GM23248 (cell line): ENCODE results near the gene CSTA. TPM values are rescaled to one million over a fixed set of nuclear protein-coding genes. Genes with fewer than 3 reads are reported as not detected.
A peak's percentile ranks its signal among the peaks of the same experiment; 100 is the strongest.

Experiments used
- DNase-seq: peaks from one replicate; pipeline ENCODE4 v3.0.0-alpha.2; 2015
- H2AFZ ChIP-seq: fragments of 200-600 bp; sonication (generic); 2 replicates; pipeline ENCODE4 v1.6.1; 2016; ENCODE audit warnings: antibody characterized with exemption
- H3F3A ChIP-seq: fragments of 200-600 bp; sonication (generic); 2 replicates; pipeline ENCODE4 v1.6.1; 2016; ENCODE audit warnings: mild to moderate bottlenecking, antibody characterized with exemption, mixed run types; ENCODE audit not compliant: insufficient read depth
- H3K27ac ChIP-seq: fragments of 200-600 bp; sonication (generic); 2 replicates; pipeline ENCODE4 v1.5.1; 2016; ENCODE audit warnings: mild to moderate bottlenecking
- H3K27me3 ChIP-seq: fragments of 200-600 bp; sonication (generic); replicated peaks from 2 replicates; pipeline ENCODE4 v1.6.1; 2016; ENCODE audit warnings: mild to moderate bottlenecking; ENCODE audit not compliant: insufficient read depth
- H3K36me3 ChIP-seq: fragments of 200-600 bp; sonication (generic); 2 replicates; pipeline ENCODE4 v1.6.1; 2016; ENCODE audit warnings: low read depth, mild to moderate bottlenecking
- H3K4me1 ChIP-seq: fragments of 200-600 bp; sonication (generic); 2 replicates; pipeline ENCODE4 v1.6.1; 2016; ENCODE audit warnings: mild to moderate bottlenecking; ENCODE audit not compliant: insufficient read depth
- H3K4me2 ChIP-seq: fragments of 200-600 bp; sonication (generic); one replicate; pipeline ENCODE4 v1.6.1; 2016; ENCODE audit warnings: mild to moderate bottlenecking; ENCODE audit not compliant: unreplicated experiment
- H3K4me3 ChIP-seq: fragments of 200-600 bp; sonication (generic); 2 replicates; pipeline ENCODE4 v1.5.1; 2016; ENCODE audit warnings: mild to moderate bottlenecking
- H3K79me2 ChIP-seq: fragments of 200-600 bp; sonication (generic); 2 replicates; pipeline ENCODE4 v1.6.1; 2016; ENCODE audit warnings: mild to moderate bottlenecking; ENCODE audit not compliant: insufficient read depth
- H3K9ac ChIP-seq: fragments of 200-600 bp; sonication (generic); 2 replicates; pipeline ENCODE4 v1.6.1; 2016; ENCODE audit warnings: mild to moderate bottlenecking
- H3K9me2 ChIP-seq: fragments of 200-600 bp; sonication (generic); 2 replicates; pipeline ENCODE4 v1.6.1; 2016; ENCODE audit warnings: mixed run types, mild to moderate bottlenecking, moderate library complexity; ENCODE audit not compliant: insufficient read depth
- H3K9me3 ChIP-seq: fragments of 200-600 bp; sonication (generic); one replicate; pipeline ENCODE4 v1.6.1; 2017; ENCODE audit warnings: low read depth
- H4K20me1 ChIP-seq: fragments of 200-600 bp; sonication (generic); 2 replicates; pipeline ENCODE4 v1.6.0; 2016; ENCODE audit not compliant: insufficient read depth
- EZH2 ChIP-seq: fragments of 200-600 bp; sonication (generic); IDR thresholded peaks from 2 replicates; pipeline ENCODE4 v1.6.1; 2018; ENCODE audit warnings: antibody characterized with exemption, mild to moderate bottlenecking; ENCODE audit not compliant: insufficient read depth, poor library complexity, severe bottlenecking
- EZH2phosphoT487 ChIP-seq: fragments of 200-600 bp; sonication (generic); IDR thresholded peaks from 2 replicates; pipeline ENCODE4 v1.6.1; 2018; ENCODE audit warnings: antibody characterized with exemption, moderate library complexity, mild to moderate bottlenecking, low read depth; ENCODE audit not compliant: insufficient read depth
- WGBS, 2 experiments: methylation state at CpG; one replicate each; pipeline ENCODE4 v1.1.6; 2015 to 2017; ENCODE audit warnings: low lambda C conversion rate in 2 of 2, low coverage in 1 of 2; ENCODE audit errors: missing lambda C conversion rate in 2 of 2; 5-methylcytosine and 5-hydroxymethylcytosine counted together
- in situ Hi-C: fragments of 300-500 bp; cut with MboI; formaldehyde crosslinking; loops from 2 replicates; pipeline ENCODE4 v1.15.0; 2020
- polyA plus RNA-seq: library from polyadenylated mRNA; unstranded; fragments of >200 nt; fragmentation: Nextera tagmentation; extraction: Ambion mirVana; gene quantifications from 2 replicates; pipeline ENCODE4 v1.2.1, GENCODE V29; 2016
- total RNA-seq: library from RNA; depleted of rRNA; stranded (reverse); fragments of >200 nt; shearing (Covaris generic); gene quantifications from 2 replicates; pipeline ENCODE4 v1.2.3, GENCODE V29; 2014

Gene CSTA
- total and polyA plus RNA-seq, 2 experiments from 2014 or later = 1.8 to 5.3 TPM

DNA sequence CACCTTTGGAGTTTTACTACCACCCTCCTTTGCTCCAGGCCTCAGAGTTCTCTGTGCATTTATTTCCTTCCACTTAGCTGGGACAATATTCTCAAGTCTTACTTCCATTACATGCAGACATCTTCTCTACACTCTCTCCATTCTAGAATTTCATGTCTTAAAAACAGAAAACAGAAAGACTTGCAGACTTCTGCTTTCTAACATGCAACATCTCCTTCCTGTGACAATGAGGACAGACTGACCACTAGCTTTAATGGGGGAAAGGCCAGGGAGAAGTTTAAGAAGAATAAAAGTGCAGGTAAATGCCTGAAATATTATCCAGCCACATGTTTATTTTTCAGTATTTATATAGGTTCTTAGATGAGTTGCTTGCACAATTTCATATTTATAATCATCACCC is 17.1 kb upstream of the CSTA start:
- no peaks in the 10 kb centered on the region for H3K36me3 ChIP-seq
- no peak overlapping the region for H3K27ac ChIP-seq
- no peak overlapping the region for H2AFZ ChIP-seq
- H3K27me3 ChIP-seq = peaks cover 9% of the 10 kb centered on the region
- H3K9ac ChIP-seq = no peak overlapping the region
- H3K9me2 ChIP-seq = no peaks in the 10 kb centered on the region
- H3F3A ChIP-seq = no peaks in the 10 kb centered on the region
- no peaks in the 10 kb centered on the region for H3K79me2 ChIP-seq
- H3K9me3 ChIP-seq = no peaks in the 10 kb centered on the region
- in situ Hi-C loops = no loop called here
- no peaks in the 10 kb centered on the region for H4K20me1 ChIP-seq
- TF ChIP-seq EZH2phosphoT487 (no peak), EZH2 (no peak)
- H3K4me1 ChIP-seq = no peaks in the 10 kb centered on the region
- no peak overlapping the region for H3K4me3 ChIP-seq
- DNase-seq = no peak
- H3K4me2 ChIP-seq = no peak overlapping the region

DNA sequence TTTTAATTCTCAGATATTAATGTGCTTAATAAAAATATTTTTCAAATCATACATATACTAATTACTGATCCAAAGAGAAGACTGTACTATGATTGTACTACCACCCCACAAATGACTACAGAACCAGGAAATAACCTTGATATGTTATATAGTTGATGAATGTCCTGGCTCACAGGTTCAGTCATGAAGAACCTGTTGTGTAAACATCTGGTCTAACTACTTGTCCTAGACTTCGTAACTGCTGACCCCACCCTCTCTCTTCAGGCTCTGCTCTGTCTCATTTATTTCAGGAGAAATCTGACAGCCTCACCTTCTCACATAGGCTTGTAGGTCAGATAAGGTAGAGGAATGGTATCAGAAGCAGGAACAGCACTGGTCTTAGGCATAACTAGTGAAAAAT is 14.7 kb upstream of the CSTA start:
- H3K9me3 ChIP-seq = no peaks in the 10 kb centered on the region
- no peaks in the 10 kb centered on the region for H3K79me2 ChIP-seq
- in situ Hi-C loops = no loop called here
- H4K20me1 ChIP-seq = no peaks in the 10 kb centered on the region
- peaks cover 9% of the 10 kb centered on the region for H3K27me3 ChIP-seq
- H3F3A ChIP-seq = no peaks in the 10 kb centered on the region
- no peak overlapping the region for H3K27ac ChIP-seq
- TF ChIP-seq EZH2phosphoT487 = no peak
- no peak for TF ChIP-seq EZH2
- H3K4me1 ChIP-seq = 0 out of 2 replicates have a peak, but pooled peaks cover 3% of the 10 kb centered on the region
- no peaks in the 10 kb centered on the region for H3K9me2 ChIP-seq
- no peak overlapping the region for H2AFZ ChIP-seq
- no peak overlapping the region for H3K4me3 ChIP-seq
- H3K9ac ChIP-seq = no peak overlapping the region
- no peak for DNase-seq
- 32 to 58% methylated on average over 1 of the region's 1 CpG for WGBS, 2 experiments
- H3K4me2 ChIP-seq = no peak overlapping the region
- H3K36me3 ChIP-seq = no peaks in the 10 kb centered on the region

DNA sequence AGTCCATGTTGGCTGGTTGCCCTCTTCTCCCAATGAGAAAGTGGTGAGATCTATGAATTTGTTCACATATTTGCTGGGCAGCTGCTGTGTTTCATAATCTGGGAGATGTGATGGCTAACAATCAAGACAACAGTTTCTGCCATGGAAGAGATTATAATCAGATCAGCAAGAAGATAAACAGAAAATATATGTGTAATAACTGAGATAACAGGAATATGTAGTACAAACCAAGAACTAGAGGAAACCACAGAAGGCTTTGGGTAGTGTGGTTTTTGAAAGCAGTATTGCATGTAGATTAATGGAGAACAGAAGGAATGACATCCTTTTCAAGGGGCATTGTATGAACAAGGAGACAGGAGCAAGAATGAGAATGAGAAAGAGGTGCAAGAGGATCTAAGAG is 12.2 kb upstream of the CSTA start:
- Histone ChIP-seq H3K9me2 (no peaks in the 10 kb centered on the region), H4K20me1 (no peaks in the 10 kb centered on the region), H3K36me3 (no peaks in the 10 kb centered on the region), H3F3A (no peaks in the 10 kb centered on the region), H3K4me1 (0 out of 2 replicates have a peak, but pooled peaks cover 3% of the 10 kb centered on the region), H3K4me2 (no peak overlapping the region), H3K27ac (no peak overlapping the region), H3K79me2 (no peaks in the 10 kb centered on the region), H3K27me3 (peaks cover 4% of the 10 kb centered on the region; the same call in 1 of the 2 replicates), H2AFZ (no peak overlapping the region), H3K9me3 (no peaks in the 10 kb centered on the region), H3K9ac (no peak overlapping the region), H3K4me3 (no peak overlapping the region)
- DNase-seq = no peak
- in situ Hi-C loops = no loop called here
- TF ChIP-seq EZH2phosphoT487 (no peak), EZH2 (no peak)

DNA sequence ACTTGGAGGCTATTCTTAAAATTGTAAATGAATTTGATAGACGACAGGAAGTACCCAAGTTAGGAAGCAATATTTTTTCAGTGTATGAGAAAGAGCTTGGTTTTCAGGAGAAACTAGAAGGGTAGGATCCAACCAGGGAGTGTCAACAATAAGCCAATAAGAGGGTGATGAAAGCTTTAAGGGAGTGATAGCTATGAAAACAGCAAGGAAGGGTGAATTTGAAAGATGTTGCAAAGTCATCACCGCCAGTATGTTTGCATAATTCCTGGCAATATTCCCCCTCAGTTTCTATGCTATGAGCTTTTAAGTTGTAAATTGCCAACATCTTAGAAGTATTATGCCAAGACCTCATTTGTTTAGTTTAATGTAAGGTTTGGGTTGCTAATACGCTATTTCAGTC is 11.8 kb upstream of the CSTA start:
- peak; percentile 21 for DNase-seq
- Histone ChIP-seq H3K36me3 (no peaks in the 10 kb centered on the region), H2AFZ (no peak overlapping the region), H3K79me2 (no peaks in the 10 kb centered on the region), H3K4me2 (no peak overlapping the region), H3K9me2 (no peaks in the 10 kb centered on the region), H3K9ac (no peak overlapping the region), H3K4me1 (0 out of 2 replicates have a peak, but pooled peaks cover 3% of the 10 kb centered on the region), H3K27me3 (peaks cover 3% of the 10 kb centered on the region; the same call in 1 of the 2 replicates), H3K27ac (no peak overlapping the region), H3K9me3 (no peaks in the 10 kb centered on the region), H4K20me1 (no peaks in the 10 kb centered on the region), H3F3A (no peaks in the 10 kb centered on the region), H3K4me3 (no peak overlapping the region)
- no peak for TF ChIP-seq EZH2phosphoT487
- no peak for TF ChIP-seq EZH2
- 48% methylated on average over 3 of the region's 3 CpGs for WGBS, 2 experiments
- in situ Hi-C loops = no loop called here
